Dedifferentiated amniotic fluid mesenchymal stem cell (primary cell): ENCODE results near the gene SLC22A17.

Source experiments
- DNase-seq: peaks from one replicate; pipeline ENCODE4 v3.0.0-alpha.2; 2016; ENCODE audit errors: extremely low spot score

Gene SLC22A17

GRCh38 chr14:23307687-23308644 lies 44.7 kb downstream of the SLC22A17 start:
- DNase-seq = no peak

- no peak for DNase-seq
These were observed 45.5 kb downstream of the SLC22A17 start for GRCh38 chr14:23307146-23307530.

GRCh38 chr14:23306412-23307145 lies 46.1 kb downstream of the SLC22A17 start, which contains the start of gene BCL2L2:
Gene BCL2L2, plus strand, starts transcription at chr14:23306833. Its CDS starts 935 bp downstream, at chr14:23307768.
- peak; percentile 83 for DNase-seq

GRCh38 chr14:23302290-23303225 lies 50.1 kb downstream of the SLC22A17 start, which contains the start of gene PPP1R3E:
Gene PPP1R3E, minus strand, starts transcription at chr14:23302859. Its CDS starts 283 bp downstream, at chr14:23302576.
- no peak for DNase-seq

- no peak for DNase-seq
These were observed 50.8 kb downstream of the SLC22A17 start for GRCh38 chr14:23301969-23302289.

- DNase-seq = peak; percentile 97
These were observed 51.3 kb downstream of the SLC22A17 start for GRCh38 chr14:23301288-23301968.

- peak; percentile 22 for DNase-seq
These were observed 51.9 kb downstream of the SLC22A17 start for GRCh38 chr14:23300687-23301223.

GRCh38 chr14:23299986-23300686 lies 52.6 kb downstream of the SLC22A17 start:
- DNase-seq = no peak

GRCh38 chr14:23299211-23299957 lies 53.3 kb downstream of the SLC22A17 start:
- DNase-seq = peak; percentile 59

- DNase-seq = no peak
These were observed 54.9 kb downstream of the SLC22A17 start for GRCh38 chr14:23297611-23298277.

GRCh38 chr14:23297096-23297495 lies 55.6 kb downstream of the SLC22A17 start:
- no peak for DNase-seq
